GM12878 (cell line): Measurements from ENCODE around the gene SPINK5. TPM values are rescaled to one million over a fixed set of nuclear protein-coding genes. Genes with fewer than 3 reads are reported as not detected.

Experiments used
- ATAC-seq: fragments of 200-7000 bp; cut with Tn5 transposase; 3 replicates; pipeline ENCODE4 v1.9.1; 2020; ENCODE audit warnings: mild to moderate bottlenecking, moderate library complexity
- BruUV-seq: library from RNA; stranded (reverse); fragments of 400-500 nt; replicated peaks from 2 replicates; lab custom pipeline; 2021; lab: Mats Ljungman, UMichigan
- CTCF ChIA-PET: fragments of 300-600 bp; sonication (Branson Sonifier 250); formaldehyde crosslinking; extraction: SDS; loops from one replicate; lab custom pipeline; 2021; ENCODE audit warnings: inconsistent platforms; lab: Yijun Ruan, JAX
- POLR2A ChIA-PET: fragments of 350-600 bp; formaldehyde crosslinking; extraction: SDS; loops from one replicate; lab custom pipeline; 2021; ENCODE audit warnings: inconsistent platforms; lab: Charles Lee
- RAD21 ChIA-PET: fragments of 300-600 bp; sonication (Branson Sonifier 250); formaldehyde crosslinking; loops from one replicate; lab custom pipeline; 2023; ENCODE audit warnings: antibody characterized with exemption; ENCODE audit not compliant: unreplicated experiment; lab: Charles Lee
- SMC1A ChIA-PET: fragments of 300-600 bp; sonication (Branson Sonifier 250); formaldehyde crosslinking; loops from one replicate; lab custom pipeline; 2023; ENCODE audit not compliant: unreplicated experiment, uncharacterized antibody; lab: Charles Lee
- DNase-seq: peaks from one replicate; pipeline ENCODE4 v3.0.0-alpha.2; 2011; ENCODE audit warnings: low read depth, low spot score
- FAIRE-seq: peaks from 3 replicates; lab custom pipeline; 2011; peaks lifted over from hg19 to GRCh38; lab: Jason Lieb, UNC
- H2AFZ ChIP-seq: 2 replicates; pipeline ENCODE4 v1.6.0; 2011; ENCODE audit warnings: low read depth, low read length, control low read depth; ENCODE audit not compliant: control insufficient read depth
- H3K27ac ChIP-seq: 2 replicates; pipeline ENCODE4 v1.5.1; 2011; ENCODE audit warnings: control low read depth; ENCODE audit not compliant: control insufficient read depth, insufficient read depth
- H3K27me3 ChIP-seq, 2 experiments: replicated peaks in 1 of 2; 2 replicates each; pipeline versions ENCODE4 v1.6.0 to v1.6.1; 2011; ENCODE audit warnings: low read length in 1 of 2; ENCODE audit not compliant: control insufficient read depth in 2 of 2, insufficient read depth in 2 of 2
- H3K36me3 ChIP-seq, 2 experiments: 2 replicates each; pipeline ENCODE4 v1.5.1; 2011; ENCODE audit warnings: low read length in 1 of 2; ENCODE audit not compliant: control insufficient read depth in 2 of 2, insufficient read depth in 2 of 2
- H3K4me1 ChIP-seq: 2 replicates; pipeline ENCODE4 v1.6.1; 2011; ENCODE audit warnings: mild to moderate bottlenecking, low read length, moderate library complexity, mixed read lengths; ENCODE audit not compliant: control insufficient read depth, insufficient read depth
- H3K4me2 ChIP-seq: 2 replicates; pipeline ENCODE4 v1.6.0; 2011; ENCODE audit warnings: control low read depth; ENCODE audit not compliant: control insufficient read depth, insufficient read depth
- H3K4me3 ChIP-seq: fragments of 200-600 bp; sonication (generic); 2 replicates; pipeline ENCODE4 v1.5.1; 2016
- H3K79me2 ChIP-seq: 2 replicates; pipeline ENCODE4 v1.6.0; 2011; ENCODE audit warnings: low read length; ENCODE audit not compliant: control insufficient read depth, insufficient read depth
- H3K9ac ChIP-seq: 2 replicates; pipeline ENCODE4 v1.8.0; 2011; ENCODE audit warnings: low read length, control low read depth, mixed read lengths; ENCODE audit not compliant: control insufficient read depth, insufficient read depth
- H3K9me3 ChIP-seq: replicated peaks from 3 replicates; pipeline ENCODE4 v1.5.1; 2011; ENCODE audit warnings: mild to moderate bottlenecking, low read length; ENCODE audit not compliant: control insufficient read depth, insufficient read depth
- H4K20me1 ChIP-seq: 2 replicates; pipeline ENCODE4 v1.6.0; 2011; ENCODE audit not compliant: control insufficient read depth, insufficient read depth
- CEBPB ChIP-seq, 2 experiments: fragments of 150-350 bp in 1 of 2; IDR thresholded peaks; 2 replicates each; pipeline ENCODE4 v1.6.1; 2012 to 2014; ENCODE audit warnings: low read depth in 2 of 2, low read length in 2 of 2, borderline replicate concordance in 1 of 2, inconsistent platforms in 1 of 2
- CEBPZ ChIP-seq: fragments of 150-350 bp; IDR thresholded peaks from 2 replicates; pipeline ENCODE4 v1.6.1; 2016; ENCODE audit warnings: low read depth, low read length
- ETV6 ChIP-seq, 2 experiments: fragments of 450-650 bp in 1 of 2; IDR thresholded peaks in 1 of 2; conservative IDR thresholded peaks in 1 of 2; 2 replicates each; pipeline ENCODE4 v1.6.1; 2014; ENCODE audit warnings: antibody characterized with exemption in 1 of 2, borderline replicate concordance in 1 of 2, low read depth in 1 of 2, mild to moderate bottlenecking in 1 of 2, moderate library complexity in 1 of 2
- IKZF1 ChIP-seq: fragments of 450-650 bp; conservative IDR thresholded peaks from 2 replicates; pipeline ENCODE4 v1.6.1; 2017; ENCODE audit warnings: antibody characterized with exemption, mild to moderate bottlenecking
- NFYB ChIP-seq: IDR thresholded peaks from 2 replicates; pipeline ENCODE4 v1.6.1; 2011; ENCODE audit warnings: low read depth, mild to moderate bottlenecking, low read length, improper control_type of control experiment, moderate library complexity; ENCODE audit not compliant: insufficient read depth
- NR2F1 ChIP-seq: fragments of 450-650 bp; conservative IDR thresholded peaks from 2 replicates; pipeline ENCODE4 v1.6.1; 2017; ENCODE audit warnings: mild to moderate bottlenecking
- RB1 ChIP-seq: fragments of 450-650 bp; formaldehyde crosslinking; IDR thresholded peaks from 2 replicates; pipeline ENCODE4 v1.6.1; 2017; ENCODE audit warnings: mild to moderate bottlenecking, borderline replicate concordance
- RFX5 ChIP-seq: IDR thresholded peaks from 2 replicates; pipeline ENCODE4 v1.6.1; 2011; ENCODE audit warnings: low read depth, low read length, improper control_type of control experiment
- STAT1 ChIP-seq: fragments of 450-650 bp; conservative IDR thresholded peaks from 2 replicates; pipeline ENCODE4 v1.6.1; 2014; ENCODE audit warnings: antibody characterized with exemption, mild to moderate bottlenecking
- SUZ12 ChIP-seq: fragments of 200-600 bp; sonication (generic); IDR thresholded peaks from one replicate; pipeline ENCODE4 v1.6.1; 2018; ENCODE audit warnings: antibody characterized with exemption, mild to moderate bottlenecking; ENCODE audit not compliant: unreplicated experiment
- USF2 ChIP-seq: IDR thresholded peaks from 2 replicates; pipeline ENCODE4 v1.6.1; 2011; ENCODE audit warnings: low read depth, low read length, improper control_type of control experiment, borderline replicate concordance
- ZBTB11 ChIP-seq: fragments of 450-650 bp; formaldehyde crosslinking; IDR thresholded peaks from 2 replicates; pipeline ENCODE4 v1.5.0; 2022; ENCODE audit warnings: mild to moderate bottlenecking, missing genetic modification characterization
- ZNF217 ChIP-seq: fragments of 450-650 bp; IDR thresholded peaks from 2 replicates; pipeline ENCODE4 v1.6.1; 2017; ENCODE audit warnings: antibody characterized with exemption, mild to moderate bottlenecking
- ZNF274 ChIP-seq: IDR thresholded peaks from one replicate; pipeline ENCODE4 v1.8.0; 2011; ENCODE audit not compliant: insufficient read length, insufficient read depth
- ZNF384 ChIP-seq: IDR thresholded peaks from 2 replicates; pipeline ENCODE4 v1.6.1; 2012; ENCODE audit warnings: low read depth, mild to moderate bottlenecking, low read length, improper control_type of control experiment, borderline replicate concordance
- WGBS: methylation state at CpG from one replicate; pipeline ENCODE4 v1.1.6; 2016; ENCODE audit warnings: low lambda C conversion rate; ENCODE audit not compliant: insufficient replicate concordance, insufficient coverage; ENCODE audit errors: missing lambda C conversion rate; 5-methylcytosine and 5-hydroxymethylcytosine counted together
- in situ Hi-C: fragments of 300-500 bp; cut with MboI; formaldehyde crosslinking; loops from 9 replicates; pipeline ENCODE4 v1.14.3; 2018; ENCODE audit warnings: mixed read lengths
- intact Hi-C: fragments of 100-400 bp; cut with micrococcal nuclease; formaldehyde crosslinking; loops from one replicate; pipeline ENCODE4 v1.14.2; 2022; ENCODE audit not compliant: unreplicated experiment
- polyA plus RNA-seq, 11 experiments: library from polyadenylated mRNA; depleted of rRNA in 4 of 11; unstranded in 6 of 11; stranded (reverse) in 5 of 11; fragments of >200 nt; fragmentation: Nextera tagmentation in 4 of 11; fragmentation: Illumina TruSeq in 1 of 11; extraction: Ambion mirVana in 4 of 11; extraction: Trizol in 1 of 11; gene quantifications; 1 replicate in 1 of 11; 2 replicates in 10 of 11; pipeline versions ENCODE4 v1.2.1 to v1.2.3, GENCODE V29; 2011 to 2016; ENCODE audit warnings: inconsistent platforms in 2 of 11, missing spikeins in 2 of 11, low read depth in 1 of 11
- total RNA-seq, 4 experiments: library from RNA; depleted of rRNA in 3 of 4; stranded (reverse); fragments of >200 nt in 3 of 4; fragmentation: Illumina TruSeq in 1 of 4; extraction: Trizol in 1 of 4; gene quantifications; 2 replicates each; pipeline versions ENCODE4 v1.2.1 to v1.2.3, GENCODE V29; 2013 to 2021

SPINK5 gene
- total and polyA plus RNA-seq, 10 of the 15 experiments (the other 5 are each of a cell fraction or from before 2014, with no cell fraction given), result 0.04 to 0.09 TPM; not detected in 8

- TF ChIP-seq USF2 (no peak), ZBTB11 (CRISPR knock-in tag) (no peak), ZNF274 (no peak), RFX5 (no peak), RB1 (no peak), NFYB (no peak), CEBPB (IDR thresholded peaks at IDR 0.05; ENCODE audit: borderline replicate concordance in 1 of 2, low read depth in 2 of 2, low read length in 2 of 2) (no peak), IKZF1 (no peak)
- TF ChIP-seq, all 136 proteins: peak for 0
Measured at GRCh38 chr5:148145916-148146315, 82.1 kb downstream of the SPINK5 start (continued).

- H3K27ac ChIP-seq, result no peak overlapping the region
- H3K9me3 ChIP-seq, result no peaks in the 10 kb centered on the region
- POLR2A ChIA-PET, result interaction anchor here (0.8 kb wide), 1 partner anchor 11 kb away, joined by 3 read pairs; no protein-coding TSS in a partner anchor
- H2AFZ ChIP-seq, result no peak overlapping the region
- no peak for TF ChIP-seq ZNF217
- no peak for TF ChIP-seq ZNF384
- no peak for TF ChIP-seq CEBPZ
- TF ChIP-seq NR2F1, result no peak
- TF ChIP-seq STAT1, result no peak
- no peak for TF ChIP-seq ETV6 (conservative IDR thresholded peaks at IDR 0.05 in 1 of 2, IDR thresholded peaks at IDR 0.05 in 1 of 2; ENCODE audit: borderline replicate concordance in 1 of 2, low read depth in 1 of 2)
- TF ChIP-seq SUZ12, result no peak
- TF ChIP-seq, all 136 proteins: peak for 0
- H3K4me2 ChIP-seq, result no peak overlapping the region
- FAIRE-seq (no peak), ATAC-seq (no peak), DNase-seq (no peak)
- CTCF ChIA-PET, result interaction anchor here (1.1 kb wide), 1 partner anchor 584 kb away, joined by 4 read pairs; no protein-coding TSS in a partner anchor
- RAD21 ChIA-PET, result no interaction called here
- H3K36me3 ChIP-seq, result no peaks in the 10 kb centered on the region
- H3K4me1 ChIP-seq, result no peaks in the 10 kb centered on the region
- no peak overlapping the region for H3K9ac ChIP-seq
- no peaks in the 10 kb centered on the region for H3K79me2 ChIP-seq
- SMC1A ChIA-PET, result no interaction called here
- H4K20me1 ChIP-seq, result no peaks in the 10 kb centered on the region
- intact Hi-C loops, result no loop called here
- no TSS peak for BruUV-seq
- in situ Hi-C loops, result no loop called here
- no peaks in the 10 kb centered on the region for H3K27me3 ChIP-seq
- H3K4me3 ChIP-seq, result no peak overlapping the region
- WGBS, result 85% methylated on average over 1 of the region's 1 CpG
Measured at GRCh38 chr5:148146487-148146886, 82.7 kb downstream of the SPINK5 start.
